Tibial nerve (tissue), 4 donors: Measurements from ENCODE around the gene PTPRT. TPM values are rescaled to one million over a fixed set of nuclear protein-coding genes. Genes with fewer than 3 reads are reported as not detected.

Source experiments
- DNase-seq, 2 donors: peaks; one replicate each; pipeline ENCODE4 v3.0.0-alpha.2; 2019; ENCODE audit warnings: low spot score in 2 of 2
- H3K27ac ChIP-seq, 4 donors: fragments of 200-600 bp; sonication (generic) in 3 of 4; one replicate each; pipeline ENCODE4 v1.5.1; 2017 to 2019; ENCODE audit warnings: mild to moderate bottlenecking in 1 of 4
- H3K27me3 ChIP-seq, 2 donors: fragments of 200-600 bp; sonication (generic) in 1 of 2; one replicate each; pipeline versions ENCODE4 v1.5.1 to v1.6.0; 2017 to 2019
- H3K36me3 ChIP-seq, 3 donors: fragments of 200-600 bp; sonication (generic); one replicate each; pipeline ENCODE4 v1.5.1; 2018 to 2019
- H3K4me1 ChIP-seq, 4 donors: fragments of 200-600 bp; sonication (generic) in 3 of 4; one replicate each; pipeline ENCODE4 v1.5.1; 2017 to 2019
- H3K4me3 ChIP-seq, 4 donors: fragments of 200-600 bp; sonication (generic) in 3 of 4; one replicate each; pipeline ENCODE4 v1.5.1; 2017 to 2019; ENCODE audit warnings: mild to moderate bottlenecking in 1 of 4, moderate library complexity in 1 of 4
- H3K9me3 ChIP-seq, 4 donors: fragments of 200-600 bp; sonication (generic) in 3 of 4; one replicate each; pipeline ENCODE4 v1.5.1; 2017 to 2019
- CTCF ChIP-seq, 5 experiments: fragments of 200-600 bp in 3 of 5; fragments of 450-650 bp in 2 of 5; sonication (generic) in 3 of 5; IDR thresholded peaks; one replicate each; pipeline ENCODE4 v1.5.1; 2016 to 2019; ENCODE audit warnings: antibody characterized with exemption in 5 of 5, mild to moderate bottlenecking in 3 of 5, moderate library complexity in 2 of 5
- EP300 ChIP-seq, 2 donors: sonication (generic); formaldehyde crosslinking; IDR thresholded peaks; one replicate each; pipeline ENCODE4 v1.6.1; 2017; ENCODE audit warnings: antibody characterized with exemption in 2 of 2, mild to moderate bottlenecking in 1 of 2
- POLR2A ChIP-seq, 2 donors: fragments of 450-650 bp; IDR thresholded peaks; one replicate each; pipeline ENCODE4 v1.6.1; 2017; ENCODE audit warnings: antibody characterized with exemption in 2 of 2, mild to moderate bottlenecking in 2 of 2, moderate library complexity in 2 of 2
- WGBS, 2 donors: methylation state at CpG; one replicate each; pipeline ENCODE4 v1.1.5; 2018; 5-methylcytosine and 5-hydroxymethylcytosine counted together
- total RNA-seq, 4 donors: library from RNA; depleted of rRNA; stranded (reverse); fragments of >200 nt; gene quantifications; one replicate each; pipeline ENCODE4 v1.1.0, GENCODE V29; 2016

PTPRT gene
- total RNA-seq, 4 donors from 2014 or later, result under 0.01 TPM; not detected in 3

- Histone ChIP-seq H3K9me3 (no peaks in the 10 kb centered on the region), H3K4me1 (peaks cover 0 to 5% (median 0%) of the 10 kb centered on the region in 4 donors), H3K27ac (no peak overlapping the region), H3K36me3 (no peaks in the 10 kb centered on the region), H3K27me3 (no peaks in the 10 kb centered on the region), H3K4me3 (no peak overlapping the region)
- no peak for DNase-seq
- 70 to 76% methylated on average over 4 of the region's 4 CpGs for WGBS, 2 donors
- TF ChIP-seq CTCF (IDR thresholded peaks at IDR 0.05) (no peak), EP300 (IDR thresholded peaks at IDR 0.05) (no peak), POLR2A (IDR thresholded peaks at IDR 0.05) (no peak)
Measured at GRCh38 chr20:42260184-42260583, 929.5 kb downstream of the PTPRT start.

- Histone ChIP-seq H3K27ac (no peak overlapping the region), H3K9me3 (no peaks in the 10 kb centered on the region), H3K27me3 (no peaks in the 10 kb centered on the region), H3K4me1 (peaks cover 0 to 5% (median 0%) of the 10 kb centered on the region in 4 donors), H3K36me3 (no peaks in the 10 kb centered on the region), H3K4me3 (no peak overlapping the region)
- DNase-seq, result no peak
- 82 to 86% methylated on average over 4 of the region's 4 CpGs for WGBS, 2 donors
- TF ChIP-seq EP300 (IDR thresholded peaks at IDR 0.05) (no peak), POLR2A (IDR thresholded peaks at IDR 0.05) (no peak), CTCF (IDR thresholded peaks at IDR 0.05) (no peak)
Measured at GRCh38 chr20:42259389-42259788, 930.3 kb downstream of the PTPRT start.

GRCh38 chr20:42258564-42259302, 931.0 kb downstream of the PTPRT start:
- no peak for DNase-seq
- Histone ChIP-seq H3K4me1 (peaks cover 0 to 5% (median 0%) of the 10 kb centered on the region in 4 donors), H3K4me3 (no peak overlapping the region), H3K27ac (no peak overlapping the region), H3K9me3 (no peaks in the 10 kb centered on the region), H3K36me3 (no peaks in the 10 kb centered on the region), H3K27me3 (no peaks in the 10 kb centered on the region)
- 79 to 82% methylated on average over 6 of the region's 6 CpGs for WGBS, 2 donors
- TF ChIP-seq CTCF (IDR thresholded peaks at IDR 0.05) (no peak), EP300 (IDR thresholded peaks at IDR 0.05) (no peak), POLR2A (IDR thresholded peaks at IDR 0.05) (no peak)

- no peaks in the 10 kb centered on the region for H3K27me3 ChIP-seq
- H3K9me3 ChIP-seq, result no peaks in the 10 kb centered on the region
- DNase-seq, result no peak
- no peaks in the 10 kb centered on the region for H3K4me1 ChIP-seq
- H3K4me3 ChIP-seq, result no peak overlapping the region
- TF ChIP-seq POLR2A (IDR thresholded peaks at IDR 0.05), result no peak
- TF ChIP-seq CTCF (IDR thresholded peaks at IDR 0.05), result no peak
- TF ChIP-seq EP300 (IDR thresholded peaks at IDR 0.05), result no peak
- WGBS, 2 donors, result 58 to 66% methylated on average over 3 of the region's 3 CpGs
- no peaks in the 10 kb centered on the region for H3K36me3 ChIP-seq
- H3K27ac ChIP-seq, result no peak overlapping the region
Measured at GRCh38 chr20:42255821-42256220, 933.9 kb downstream of the PTPRT start.

GRCh38 chr20:42254673-42255072, 935.0 kb downstream of the PTPRT start:
- H3K4me3 ChIP-seq, result no peak overlapping the region
- DNase-seq, result no peak
- TF ChIP-seq EP300 (IDR thresholded peaks at IDR 0.05) (no peak), CTCF (IDR thresholded peaks at IDR 0.05) (no peak), POLR2A (IDR thresholded peaks at IDR 0.05) (no peak)
- H3K36me3 ChIP-seq, result no peaks in the 10 kb centered on the region
- no peaks in the 10 kb centered on the region for H3K4me1 ChIP-seq
- H3K9me3 ChIP-seq, result no peaks in the 10 kb centered on the region
- H3K27me3 ChIP-seq, result no peaks in the 10 kb centered on the region
- 94 to 100% methylated on average over 2 of the region's 2 CpGs for WGBS, 2 donors
- H3K27ac ChIP-seq, result no peak overlapping the region
